Measurements from ENCODE around the gene FNDC3A. TPM values are rescaled to one million over a fixed set of nuclear protein-coding genes. Genes with fewer than 3 reads are reported as not detected.

The FNDC3A gene
- total RNA-seq, 1 experiment from 2014 or later = 49.3 TPM

GRCh38 chr13:48962281-48962680, 13.4 kb upstream of the FNDC3A start:
- intact Hi-C loops (cut with micrococcal nuclease; ENCODE audit: unreplicated experiment) = loop anchor here (2.0 kb wide), 1 partner anchor 19 kb away; no protein-coding TSS in a partner anchor
- BruUV-seq (replicated peaks) = no TSS peak
- POLR2A ChIA-PET (ENCODE audit: low non-redundant PET) = no interaction called here

DNA sequence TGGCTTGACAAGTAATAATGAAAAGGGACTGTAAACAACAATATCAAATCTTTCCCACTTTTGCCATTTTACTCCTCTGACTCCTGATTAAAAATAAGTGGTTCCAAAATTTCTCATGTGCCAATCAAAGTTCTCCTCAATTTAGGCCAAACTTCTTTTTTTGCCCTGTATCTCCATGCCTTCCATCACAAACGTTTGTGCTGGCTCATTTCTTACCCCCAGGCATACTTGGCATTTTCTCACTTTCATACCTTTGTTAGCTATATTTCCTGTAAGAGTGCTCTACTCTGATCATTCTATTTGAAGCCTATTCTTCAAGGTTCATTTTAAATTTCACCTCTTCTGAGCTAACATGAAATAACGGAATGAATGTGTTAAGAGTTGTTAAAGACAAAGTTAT, 10.0 kb upstream of the FNDC3A start:
- Histone ChIP-seq H3K36me3 (ENCODE audit: insufficient read depth, low read length, poor library complexity, severe bottlenecking) (no peaks in the 10 kb centered on the region), H3K4me3 (ENCODE audit: low read depth, low read length, poor library complexity, severe bottlenecking) (no peak overlapping the region), H3K4me1 (ENCODE audit: insufficient read depth, low read length, poor library complexity, severe bottlenecking) (no peaks in the 10 kb centered on the region), H3K27me3 (replicated peaks; ENCODE audit: insufficient read depth, low read depth, low read length, poor library complexity) (no peaks in the 10 kb centered on the region), H3K27ac (ENCODE audit: low read depth, low read length, poor library complexity, severe bottlenecking) (no peak overlapping the region), H3K9me3 (ENCODE audit: low read depth, low read length, poor library complexity, severe bottlenecking) (no peaks in the 10 kb centered on the region)
- intact Hi-C loops (cut with micrococcal nuclease; ENCODE audit: unreplicated experiment) = no loop called here
- no peak for DNase-seq (ENCODE audit: low spot score)
- BruUV-seq (replicated peaks) = no TSS peak
- CTCF ChIA-PET = no interaction called here
- TF ChIP-seq, protein P1, sequence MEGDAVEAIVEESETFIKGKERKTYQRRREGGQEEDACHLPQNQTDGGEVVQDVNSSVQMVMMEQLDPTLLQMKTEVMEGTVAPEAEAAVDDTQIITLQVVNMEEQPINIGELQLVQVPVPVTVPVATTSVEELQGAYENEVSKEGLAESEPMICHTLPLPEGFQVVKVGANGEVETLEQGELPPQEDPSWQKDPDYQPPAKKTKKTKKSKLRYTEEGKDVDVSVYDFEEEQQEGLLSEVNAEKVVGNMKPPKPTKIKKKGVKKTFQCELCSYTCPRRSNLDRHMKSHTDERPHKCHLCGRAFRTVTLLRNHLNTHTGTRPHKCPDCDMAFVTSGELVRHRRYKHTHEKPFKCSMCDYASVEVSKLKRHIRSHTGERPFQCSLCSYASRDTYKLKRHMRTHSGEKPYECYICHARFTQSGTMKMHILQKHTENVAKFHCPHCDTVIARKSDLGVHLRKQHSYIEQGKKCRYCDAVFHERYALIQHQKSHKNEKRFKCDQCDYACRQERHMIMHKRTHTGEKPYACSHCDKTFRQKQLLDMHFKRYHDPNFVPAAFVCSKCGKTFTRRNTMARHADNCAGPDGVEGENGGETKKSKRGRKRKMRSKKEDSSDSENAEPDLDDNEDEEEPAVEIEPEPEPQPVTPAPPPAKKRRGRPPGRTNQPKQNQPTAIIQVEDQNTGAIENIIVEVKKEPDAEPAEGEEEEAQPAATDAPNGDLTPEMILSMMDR (conservative IDR thresholded peaks at IDR 0.05; ENCODE audit: low read depth, low read length) = no peak
- no peak for TF ChIP-seq EZH2 (IDR thresholded peaks at IDR 0.05; ENCODE audit: borderline replicate concordance, low read depth, low read length, poor library complexity, severe bottlenecking)
- POLR2A ChIA-PET (ENCODE audit: low non-redundant PET) = no interaction called here

More at GRCh38 chr13:48962281-48962680, 13.4 kb upstream of the FNDC3A start:
- no peak overlapping the region for H3K27ac ChIP-seq (ENCODE audit: low read depth, low read length, poor library complexity, severe bottlenecking)
- H3K9me3 ChIP-seq (ENCODE audit: low read depth, low read length, poor library complexity, severe bottlenecking) = no peaks in the 10 kb centered on the region
- no peaks in the 10 kb centered on the region for H3K27me3 ChIP-seq (replicated peaks; ENCODE audit: insufficient read depth, low read depth, low read length, poor library complexity)
- H3K4me1 ChIP-seq (ENCODE audit: insufficient read depth, low read length, poor library complexity, severe bottlenecking) = no peaks in the 10 kb centered on the region
- TF ChIP-seq, protein P1 (conservative IDR thresholded peaks at IDR 0.05; ENCODE audit: low read depth, low read length) = no peak
- no peak for TF ChIP-seq EZH2 (IDR thresholded peaks at IDR 0.05; ENCODE audit: borderline replicate concordance, low read depth, low read length, poor library complexity, severe bottlenecking)
- no peaks in the 10 kb centered on the region for H3K36me3 ChIP-seq (ENCODE audit: insufficient read depth, low read length, poor library complexity, severe bottlenecking)
- H3K4me3 ChIP-seq (ENCODE audit: low read depth, low read length, poor library complexity, severe bottlenecking) = no peak overlapping the region
- CTCF ChIA-PET = no interaction called here
- DNase-seq (ENCODE audit: low spot score) = no peak

DNA sequence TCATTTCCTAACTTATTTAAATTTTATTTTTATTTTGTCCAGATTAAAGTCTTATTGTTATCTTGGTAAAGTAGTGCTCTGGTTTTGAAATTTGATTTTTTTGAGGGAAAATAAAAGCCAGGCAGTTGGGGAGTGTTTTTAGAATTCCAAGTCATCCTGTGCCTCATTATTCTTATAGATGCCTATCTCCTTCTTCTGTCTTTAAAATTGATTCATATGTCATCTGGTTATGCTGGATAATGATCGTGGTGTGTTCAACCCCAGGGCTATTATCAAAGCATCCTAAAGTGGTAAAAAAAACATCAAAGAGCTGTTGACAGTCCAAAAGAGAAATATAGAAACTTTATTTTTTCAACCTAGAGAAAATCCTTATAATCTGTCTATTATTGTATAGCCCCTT, 6.0 kb upstream of the FNDC3A start:
- no peak overlapping the region for H3K4me3 ChIP-seq (ENCODE audit: low read depth, low read length, poor library complexity, severe bottlenecking)
- intact Hi-C loops (cut with micrococcal nuclease; ENCODE audit: unreplicated experiment) = no loop called here
- ChIA-PET CTCF (no interaction called here), POLR2A (ENCODE audit: low non-redundant PET) (no interaction called here)
- DNase-seq (ENCODE audit: low spot score) = no peak
- H3K4me1 ChIP-seq (ENCODE audit: insufficient read depth, low read length, poor library complexity, severe bottlenecking) = no peaks in the 10 kb centered on the region
- H3K27me3 ChIP-seq (replicated peaks; ENCODE audit: insufficient read depth, low read depth, low read length, poor library complexity) = no peaks in the 10 kb centered on the region
- TF ChIP-seq, protein P1 (conservative IDR thresholded peaks at IDR 0.05; ENCODE audit: low read depth, low read length) = no peak
- TF ChIP-seq EZH2 (IDR thresholded peaks at IDR 0.05; ENCODE audit: borderline replicate concordance, low read depth, low read length, poor library complexity, severe bottlenecking) = no peak
- BruUV-seq (replicated peaks) = no TSS peak
- no peak overlapping the region for H3K27ac ChIP-seq (ENCODE audit: low read depth, low read length, poor library complexity, severe bottlenecking)
- H3K36me3 ChIP-seq (ENCODE audit: insufficient read depth, low read length, poor library complexity, severe bottlenecking) = no peaks in the 10 kb centered on the region
- H3K9me3 ChIP-seq (ENCODE audit: low read depth, low read length, poor library complexity, severe bottlenecking) = peaks cover 6% of the 10 kb centered on the region
